ENCODE data around the gene HERPUD2. TPM values are rescaled to one million over a fixed set of nuclear protein-coding genes. Genes with fewer than 3 reads are reported as not detected.

Gene HERPUD2
- total and polyA plus RNA-seq, 2 donors (not counting 3 experiments of a cell fraction or from before 2014, with no cell fraction given) = 33.9 to 42.0 TPM

GRCh38 chr7:35604595-35604994, 90.3 kb downstream of the HERPUD2 start:
- H3K9ac ChIP-seq (replicated peaks; ENCODE audit: extremely low read depth, insufficient read depth, low read length) = no peak overlapping the region
- H3K9me1 ChIP-seq (replicated peaks; ENCODE audit: control insufficient read depth, extremely low read depth, insufficient read depth, low read length) = no peaks in the 10 kb centered on the region
- no peak overlapping the region for H3K4me3 ChIP-seq (replicated peaks in 1 of 3; ENCODE audit: insufficient read depth in 1 of 3, low read depth in 1 of 3, low read length in 3 of 3)
- H3K27ac ChIP-seq (ENCODE audit: insufficient read depth, low read depth, low read length) = no peak overlapping the region
- H3K79me2 ChIP-seq (ENCODE audit: control insufficient read depth, insufficient read depth, low read length) = no peaks in the 10 kb centered on the region
- CTCF ChIA-PET = no interaction called here
- dilution Hi-C loops (cut with MboI; ENCODE audit: extremely low pct_ligation_motif_present, low sequenced_read_pairs) (no loop called here), intact Hi-C loops (cut with micrococcal nuclease) (no loop called here)
- no peaks in the 10 kb centered on the region for H3K9me3 ChIP-seq (replicated peaks; ENCODE audit: control insufficient read depth, insufficient read depth, low read length)
- H3K4me2 ChIP-seq (ENCODE audit: insufficient read depth, low read length) = no peak overlapping the region
- DNase-seq (ENCODE audit: low read depth, low spot score) (no peak), FAIRE-seq (no peak)
- H3K36me3 ChIP-seq (ENCODE audit: control insufficient read depth in 2 of 2, extremely low read depth in 1 of 2, insufficient read depth in 2 of 2, low read length in 2 of 2) = no peaks in the 10 kb centered on the region
- H2AFZ ChIP-seq (ENCODE audit: low read depth, low read length) = no peak overlapping the region
- peaks cover 9% of the 10 kb centered on the region for H3K4me1 ChIP-seq (ENCODE audit: control insufficient read depth, extremely low read depth, insufficient read depth, low read length)
- no peaks in the 10 kb centered on the region for H4K20me1 ChIP-seq (replicated peaks; ENCODE audit: control insufficient read depth, extremely low read depth, insufficient read depth, low read length)
- TF ChIP-seq, protein P1, sequence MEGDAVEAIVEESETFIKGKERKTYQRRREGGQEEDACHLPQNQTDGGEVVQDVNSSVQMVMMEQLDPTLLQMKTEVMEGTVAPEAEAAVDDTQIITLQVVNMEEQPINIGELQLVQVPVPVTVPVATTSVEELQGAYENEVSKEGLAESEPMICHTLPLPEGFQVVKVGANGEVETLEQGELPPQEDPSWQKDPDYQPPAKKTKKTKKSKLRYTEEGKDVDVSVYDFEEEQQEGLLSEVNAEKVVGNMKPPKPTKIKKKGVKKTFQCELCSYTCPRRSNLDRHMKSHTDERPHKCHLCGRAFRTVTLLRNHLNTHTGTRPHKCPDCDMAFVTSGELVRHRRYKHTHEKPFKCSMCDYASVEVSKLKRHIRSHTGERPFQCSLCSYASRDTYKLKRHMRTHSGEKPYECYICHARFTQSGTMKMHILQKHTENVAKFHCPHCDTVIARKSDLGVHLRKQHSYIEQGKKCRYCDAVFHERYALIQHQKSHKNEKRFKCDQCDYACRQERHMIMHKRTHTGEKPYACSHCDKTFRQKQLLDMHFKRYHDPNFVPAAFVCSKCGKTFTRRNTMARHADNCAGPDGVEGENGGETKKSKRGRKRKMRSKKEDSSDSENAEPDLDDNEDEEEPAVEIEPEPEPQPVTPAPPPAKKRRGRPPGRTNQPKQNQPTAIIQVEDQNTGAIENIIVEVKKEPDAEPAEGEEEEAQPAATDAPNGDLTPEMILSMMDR (IDR thresholded peaks at IDR 0.05; ENCODE audit: extremely low read depth in 1 of 2, insufficient read depth in 1 of 2, low read depth in 1 of 2, low read length in 2 of 2) = no peak
- no peak for TF ChIP-seq POLR2AphosphoS5 (IDR thresholded peaks at IDR 0.05; ENCODE audit: insufficient read depth, low read depth, low read length)
- TF ChIP-seq FOS (IDR thresholded peaks at IDR 0.05; ENCODE audit: borderline replicate concordance, insufficient read depth, low read length) = no peak
- TF ChIP-seq MAX (IDR thresholded peaks at IDR 0.05; ENCODE audit: insufficient read depth, insufficient read length) = no peak
- TF ChIP-seq MYC (IDR thresholded peaks at IDR 0.05; ENCODE audit: low read depth, low read length) = no peak
- H3K27me3 ChIP-seq (ENCODE audit: control insufficient read depth in 2 of 2, insufficient read depth in 2 of 2, low read length in 2 of 2) = no peaks in the 10 kb centered on the region
- POLR2A ChIA-PET = no interaction called here
- BruUV-seq (replicated peaks) = no TSS peak

GRCh38 chr7:35599645-35600044, 95.3 kb downstream of the HERPUD2 start:
- ChIA-PET CTCF (interaction anchor here (0.9 to 1.0 kb wide), 2 partner anchors 25 to 79 kb away, joined by 3 to 4 read pairs; no protein-coding TSS in a partner anchor), POLR2A (no interaction called here)
- no peak overlapping the region for H3K9ac ChIP-seq (replicated peaks; ENCODE audit: extremely low read depth, insufficient read depth, low read length)
- no peaks in the 10 kb centered on the region for H3K27me3 ChIP-seq (ENCODE audit: control insufficient read depth in 2 of 2, insufficient read depth in 2 of 2, low read length in 2 of 2)
- FAIRE-seq = no peak
- intact Hi-C loops (cut with micrococcal nuclease) = no loop called here
- dilution Hi-C loops (cut with MboI; ENCODE audit: extremely low pct_ligation_motif_present, low sequenced_read_pairs) = no loop called here
- no peaks in the 10 kb centered on the region for H4K20me1 ChIP-seq (replicated peaks; ENCODE audit: control insufficient read depth, extremely low read depth, insufficient read depth, low read length)
- H3K4me3 ChIP-seq (replicated peaks in 1 of 3; ENCODE audit: insufficient read depth in 1 of 3, low read depth in 1 of 3, low read length in 3 of 3) = no peak overlapping the region
- BruUV-seq (replicated peaks) = no TSS peak
- H3K36me3 ChIP-seq (ENCODE audit: control insufficient read depth in 2 of 2, extremely low read depth in 1 of 2, insufficient read depth in 2 of 2, low read length in 2 of 2) = no peaks in the 10 kb centered on the region
- H2AFZ ChIP-seq (ENCODE audit: low read depth, low read length) = no peak overlapping the region
- no peaks in the 10 kb centered on the region for H3K79me2 ChIP-seq (ENCODE audit: control insufficient read depth, insufficient read depth, low read length)
- H3K9me1 ChIP-seq (replicated peaks; ENCODE audit: control insufficient read depth, extremely low read depth, insufficient read depth, low read length) = no peaks in the 10 kb centered on the region
- TF ChIP-seq EZH2 (IDR thresholded peaks at IDR 0.05; ENCODE audit: borderline replicate concordance, low read depth, low read length, severe bottlenecking) (no peak), MAX (IDR thresholded peaks at IDR 0.05; ENCODE audit: insufficient read depth, insufficient read length) (no peak), POLR2AphosphoS5 (IDR thresholded peaks at IDR 0.05; ENCODE audit: insufficient read depth, low read depth, low read length) (no peak), FOS (IDR thresholded peaks at IDR 0.05; ENCODE audit: borderline replicate concordance, insufficient read depth, low read length) (no peak), POLR2A (IDR thresholded peaks at IDR 0.05; ENCODE audit: low read depth, low read length) (no peak), JUN (IDR thresholded peaks at IDR 0.05; ENCODE audit: borderline replicate concordance, insufficient read depth, insufficient read length, low read depth) (no peak), MYC (IDR thresholded peaks at IDR 0.05; ENCODE audit: low read depth, low read length) (no peak), GATA2 (IDR thresholded peaks at IDR 0.05; ENCODE audit: insufficient read depth, insufficient read length, low read depth, low read length) (no peak)
- TF ChIP-seq, protein P1 (IDR thresholded peaks at IDR 0.05; ENCODE audit: extremely low read depth in 1 of 2, insufficient read depth in 1 of 2, low read depth in 1 of 2, low read length in 2 of 2) = no peak
- no peak overlapping the region for H3K27ac ChIP-seq (ENCODE audit: insufficient read depth, low read depth, low read length)
- no peak for DNase-seq (ENCODE audit: low read depth, low spot score)
- peaks cover 12% of the 10 kb centered on the region for H3K4me1 ChIP-seq (ENCODE audit: control insufficient read depth, extremely low read depth, insufficient read depth, low read length)
- H3K9me3 ChIP-seq (replicated peaks; ENCODE audit: control insufficient read depth, insufficient read depth, low read length) = no peaks in the 10 kb centered on the region
- H3K4me2 ChIP-seq (ENCODE audit: insufficient read depth, low read length) = no peak overlapping the region

Measured in endothelial cell of umbilical vein (primary cell).